Effector memory CD4-positive, alpha-beta T cell (primary cell): ENCODE data around the gene CALCR.
"Not testable (repeated sequence)": the region's sequence is repeated elsewhere in the genome, so short reads cannot be mapped to it uniquely, and the experiment has no call there.

Source experiments
- DNase-seq, 3 donors: peaks; one replicate each; pipeline ENCODE4 v3.0.0-alpha.2; 2020
- H3K27ac ChIP-seq: 2 replicates; pipeline ENCODE4 v1.7.0; 2013; ENCODE audit warnings: mild to moderate bottlenecking, low read length, moderate library complexity; ENCODE audit not compliant: insufficient read depth, poor library complexity, severe bottlenecking
- H3K27me3 ChIP-seq: replicated peaks from 2 replicates; pipeline ENCODE4 v1.7.0; 2013; ENCODE audit warnings: mild to moderate bottlenecking, low read length; ENCODE audit not compliant: insufficient read depth, control insufficient read depth, poor library complexity, severe bottlenecking
- H3K36me3 ChIP-seq: 2 replicates; pipeline ENCODE4 v1.7.0; 2013; ENCODE audit warnings: mild to moderate bottlenecking, low read length, moderate library complexity; ENCODE audit not compliant: control insufficient read depth, insufficient read depth
- H3K4me1 ChIP-seq: 2 replicates; pipeline ENCODE4 v1.7.0; 2013; ENCODE audit warnings: low read length, mild to moderate bottlenecking; ENCODE audit not compliant: control insufficient read depth, insufficient read depth, poor library complexity, severe bottlenecking
- H3K4me3 ChIP-seq: 2 replicates; pipeline ENCODE4 v1.7.0; 2013; ENCODE audit warnings: low read length, low read depth, mild to moderate bottlenecking; ENCODE audit not compliant: insufficient read depth, poor library complexity, severe bottlenecking
- H3K9me3 ChIP-seq: 2 replicates; pipeline ENCODE4 v1.7.0; 2013; ENCODE audit warnings: mild to moderate bottlenecking, low read length, moderate library complexity; ENCODE audit not compliant: control insufficient read depth

The CALCR gene

GRCh38 chr7:93586479-93586865 is 11.9 kb upstream of the CALCR start:
- not testable (repeated sequence) for H3K4me1 ChIP-seq, H3K4me3 ChIP-seq, H3K9me3 ChIP-seq, H3K27ac ChIP-seq, H3K27me3 ChIP-seq, H3K36me3 ChIP-seq, DNase-seq

DNA sequence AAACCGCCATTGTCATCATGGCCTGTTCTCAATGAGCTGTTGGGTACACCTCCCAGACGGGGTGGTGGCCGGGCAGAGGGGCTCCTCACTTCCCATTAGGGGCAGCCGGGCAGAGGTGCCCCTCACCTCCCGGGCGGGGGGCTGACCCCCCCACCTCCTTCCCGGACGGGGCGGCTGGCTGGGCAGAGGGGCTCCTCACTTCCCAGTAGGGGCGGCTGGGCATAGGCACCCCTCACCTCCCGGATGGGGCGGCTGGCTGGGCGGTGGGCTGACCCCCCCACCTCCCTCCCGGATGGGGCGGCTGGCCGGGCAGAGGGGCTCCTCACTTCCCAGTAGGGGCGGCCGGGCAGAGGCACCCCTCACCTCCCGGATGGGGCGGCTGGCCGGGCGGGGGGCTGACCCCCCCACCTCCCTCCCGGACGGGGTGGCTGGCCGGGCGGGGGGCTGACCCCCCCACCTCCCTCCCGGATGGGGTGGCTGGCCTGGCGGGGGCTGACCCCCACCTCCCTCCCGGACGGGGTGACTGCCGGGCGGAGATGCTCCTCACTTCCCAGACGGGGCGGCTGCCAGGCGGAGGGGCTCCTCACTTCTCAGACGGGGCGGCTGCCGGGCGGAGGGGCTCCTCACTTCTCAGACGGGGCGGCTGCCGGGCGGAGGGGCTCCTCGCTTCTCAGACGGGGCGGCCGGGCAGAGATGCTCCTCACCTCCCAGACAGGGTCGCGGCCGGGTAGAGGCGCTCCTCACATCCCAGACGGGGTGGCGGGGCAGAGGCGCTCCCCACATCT is 11.4 kb upstream of the CALCR start:
- not testable (repeated sequence) for H3K36me3 ChIP-seq, H3K27ac ChIP-seq, H3K27me3 ChIP-seq, H3K4me1 ChIP-seq, DNase-seq, H3K9me3 ChIP-seq, H3K4me3 ChIP-seq

DNA sequence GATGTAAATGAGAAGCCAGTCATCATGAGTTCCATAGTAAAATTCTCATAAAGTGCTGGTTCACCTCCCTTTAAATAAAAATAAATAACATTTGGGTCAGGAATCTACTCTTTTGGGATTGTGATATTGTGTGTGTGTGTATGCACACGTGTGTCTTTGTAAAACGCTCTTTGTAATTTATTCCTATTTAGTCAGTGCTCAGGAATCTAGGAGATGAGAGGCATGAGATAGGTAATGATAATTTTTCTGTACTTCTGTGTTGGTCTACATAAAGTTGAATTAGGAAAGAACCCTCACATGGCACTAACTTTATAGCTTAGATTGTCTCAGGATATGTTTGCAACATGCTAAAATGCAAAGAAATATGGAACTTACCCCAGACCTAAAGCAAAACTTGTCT is 4.9 kb upstream of the CALCR start:
- Histone ChIP-seq H3K27ac (no peak overlapping the region), H3K4me3 (no peak overlapping the region), H3K4me1 (no peaks in the 10 kb centered on the region), H3K9me3 (no peaks in the 10 kb centered on the region), H3K36me3 (no peaks in the 10 kb centered on the region), H3K27me3 (peaks cover 2% of the 10 kb centered on the region)
- DNase-seq: no peak

DNA sequence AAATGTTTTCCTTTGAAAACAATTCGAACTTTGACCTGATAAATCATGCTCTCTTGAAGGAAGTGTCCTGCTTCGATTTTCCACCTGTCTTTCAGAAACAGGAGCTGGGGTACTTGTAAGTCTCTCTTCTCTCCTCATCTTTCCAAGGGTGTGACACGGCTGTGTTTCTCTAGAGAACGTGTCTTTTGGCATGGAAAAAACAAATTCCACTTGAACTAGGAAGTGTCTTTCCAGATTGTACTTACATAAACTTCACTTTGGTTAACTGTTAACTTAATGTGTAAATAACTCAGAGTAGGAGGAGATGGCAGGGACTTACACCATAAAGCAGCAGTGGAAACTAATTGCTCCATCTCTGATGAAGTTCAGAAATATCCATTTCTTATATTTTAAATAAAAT is 4.2 kb upstream of the CALCR start:
- H3K27me3 ChIP-seq: peaks cover 2% of the 10 kb centered on the region
- no peak overlapping the region for H3K4me3 ChIP-seq
- no peak for DNase-seq
- no peaks in the 10 kb centered on the region for H3K9me3 ChIP-seq
- H3K27ac ChIP-seq: no peak overlapping the region
- H3K36me3 ChIP-seq: no peaks in the 10 kb centered on the region
- H3K4me1 ChIP-seq: no peaks in the 10 kb centered on the region

- DNase-seq: no peak
- no peaks in the 10 kb centered on the region for H3K4me1 ChIP-seq
- no peak overlapping the region for H3K27ac ChIP-seq
- no peaks in the 10 kb centered on the region for H3K9me3 ChIP-seq
- peaks cover 2% of the 10 kb centered on the region for H3K27me3 ChIP-seq
- H3K36me3 ChIP-seq: no peaks in the 10 kb centered on the region
- no peak overlapping the region for H3K4me3 ChIP-seq
Observed at GRCh38 chr7:93575555-93576399, 1.3 kb upstream of the CALCR start.

- Histone ChIP-seq H3K27ac (no peak overlapping the region), H3K4me3 (no peak overlapping the region), H3K4me1 (no peaks in the 10 kb centered on the region), H3K36me3 (no peaks in the 10 kb centered on the region), H3K27me3 (peaks cover 2% of the 10 kb centered on the region), H3K9me3 (no peaks in the 10 kb centered on the region)
- no peak for DNase-seq
Observed at GRCh38 chr7:93574269-93574645, 267 bp downstream of the CALCR start.

- Histone ChIP-seq H3K9me3 (no peaks in the 10 kb centered on the region), H3K4me1 (no peaks in the 10 kb centered on the region), H3K27ac (no peak overlapping the region), H3K4me3 (no peak overlapping the region), H3K36me3 (no peaks in the 10 kb centered on the region), H3K27me3 (no peaks in the 10 kb centered on the region)
- DNase-seq: no peak
Observed at GRCh38 chr7:93569189-93569588, 5.3 kb downstream of the CALCR start.

DNA sequence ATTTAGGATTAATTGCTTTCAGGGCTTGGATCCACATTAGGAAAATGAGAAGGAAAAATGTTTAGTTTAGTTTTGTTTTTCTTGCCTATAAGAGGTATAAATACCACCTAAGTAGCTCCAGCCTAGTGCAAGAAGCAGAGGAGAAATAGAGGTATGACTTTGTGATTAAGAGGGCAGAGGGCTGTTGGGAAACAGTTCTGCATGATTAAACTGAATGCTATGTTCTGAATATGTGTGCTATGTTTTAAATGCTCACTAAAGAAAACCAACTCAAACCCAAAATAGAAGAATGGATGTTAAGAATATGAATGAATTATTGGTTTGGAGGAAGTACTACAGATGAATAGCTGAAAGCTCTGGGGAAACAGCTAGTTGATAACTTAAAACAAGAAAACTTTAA is 7.6 kb downstream of the CALCR start:
- Histone ChIP-seq H3K27me3 (no peaks in the 10 kb centered on the region), H3K4me3 (no peak overlapping the region), H3K27ac (no peak overlapping the region), H3K9me3 (no peaks in the 10 kb centered on the region), H3K4me1 (no peaks in the 10 kb centered on the region), H3K36me3 (no peaks in the 10 kb centered on the region)
- DNase-seq: no peak

DNA sequence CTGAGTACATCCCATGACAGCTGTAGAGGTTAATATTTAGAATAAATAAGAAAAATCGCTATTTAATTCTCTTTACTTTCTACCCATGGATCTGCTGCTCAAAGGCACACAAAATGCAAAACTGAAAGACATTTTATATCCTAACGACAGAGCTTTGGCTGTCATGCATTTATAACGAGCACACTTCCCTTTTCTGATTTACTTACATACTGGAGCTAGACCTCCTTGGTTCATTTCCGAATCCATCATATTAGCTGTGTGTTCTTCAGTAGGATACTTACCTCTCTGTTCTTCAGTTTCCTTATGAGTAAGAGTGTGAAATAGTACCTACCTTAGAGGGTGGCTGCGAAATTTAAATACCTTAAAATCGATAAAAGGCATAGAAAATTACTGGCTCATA is 10.9 kb downstream of the CALCR start:
- Histone ChIP-seq H3K27ac (no peak overlapping the region), H3K4me3 (no peak overlapping the region), H3K9me3 (no peaks in the 10 kb centered on the region), H3K27me3 (no peaks in the 10 kb centered on the region), H3K4me1 (no peaks in the 10 kb centered on the region), H3K36me3 (no peaks in the 10 kb centered on the region)
- no peak for DNase-seq

GRCh38 chr7:93562936-93563335 is 11.6 kb downstream of the CALCR start:
- H3K27ac ChIP-seq: no peak overlapping the region
- DNase-seq: no peak

More at GRCh38 chr7:93562936-93563335, 11.6 kb downstream of the CALCR start:
- no peaks in the 10 kb centered on the region for H3K4me1 ChIP-seq
- no peaks in the 10 kb centered on the region for H3K27me3 ChIP-seq
- no peak overlapping the region for H3K4me3 ChIP-seq
- H3K9me3 ChIP-seq: no peaks in the 10 kb centered on the region
- no peaks in the 10 kb centered on the region for H3K36me3 ChIP-seq
